Measurements from ENCODE around the gene NEUROD6. TPM values are rescaled to one million over a fixed set of nuclear protein-coding genes. Genes with fewer than 3 reads are reported as not detected.

Gene NEUROD6
- polyA plus RNA-seq, 1 donor from 2014 or later = not detected

DNA sequence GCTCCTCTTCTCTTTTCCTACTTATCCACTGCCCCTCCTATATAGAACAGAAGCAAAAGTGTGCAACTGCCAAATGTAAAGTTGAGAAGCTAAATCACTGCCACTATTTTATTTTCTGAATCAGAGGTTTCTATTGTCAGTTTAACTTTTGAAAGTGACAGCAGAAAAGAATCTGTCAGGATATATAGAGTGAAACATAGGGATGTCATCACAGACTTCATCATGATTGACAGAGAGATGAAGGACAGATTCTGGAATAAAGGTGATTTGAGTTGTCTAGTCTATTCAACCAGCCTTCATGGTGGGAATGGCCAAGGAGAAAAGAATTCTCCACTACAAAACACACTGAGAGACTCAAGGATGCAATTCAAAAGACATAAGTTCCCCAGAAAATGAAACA, 19.9 kb downstream of the NEUROD6 start:
- Histone ChIP-seq H4K20me1 (ENCODE audit: insufficient read depth) (no peaks in the 10 kb centered on the region), H3K9me3 (ENCODE audit: low read length) (no peaks in the 10 kb centered on the region)

DNA sequence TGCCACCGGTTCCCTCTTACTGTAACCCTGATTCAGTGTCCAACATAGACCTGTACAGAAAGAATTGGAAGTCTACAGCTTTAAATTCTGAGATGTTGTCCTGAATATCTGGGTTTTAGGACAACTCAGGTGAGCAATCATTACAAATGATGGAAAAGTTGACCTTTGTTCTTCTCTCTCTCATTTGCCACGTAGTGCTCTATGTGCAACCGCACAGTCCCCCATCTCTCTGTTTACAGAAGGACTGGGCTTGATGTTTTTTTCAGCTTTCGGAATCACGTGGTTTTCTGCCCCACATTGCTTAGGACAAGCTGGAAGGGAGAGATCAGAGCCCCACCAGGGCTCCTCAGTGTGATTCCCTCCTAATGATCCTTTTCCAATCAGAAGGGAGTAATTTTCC, 22.2 kb downstream of the NEUROD6 start:
- Histone ChIP-seq H3K4me2 (ENCODE audit: low read length) (no peak overlapping the region), H3K9ac (ENCODE audit: low read length) (no peak overlapping the region), H3K79me2 (replicated peaks; ENCODE audit: insufficient read depth, low read length) (no peaks in the 10 kb centered on the region), H3K36me3 (ENCODE audit: insufficient read depth, low read length) (no peaks in the 10 kb centered on the region), H3K9me2 (ENCODE audit: insufficient read depth, low read length) (no peaks in the 10 kb centered on the region), H3K4me3 (ENCODE audit: low read length) (no peak overlapping the region), H2AFZ (ENCODE audit: low read depth, low read length) (no peak overlapping the region), H3F3A (ENCODE audit: insufficient read depth, low read length, poor library complexity, severe bottlenecking) (no peaks in the 10 kb centered on the region), H3K27ac (ENCODE audit: low read length) (no peak overlapping the region), H3K9me3 (ENCODE audit: low read length) (no peaks in the 10 kb centered on the region), H4K20me1 (ENCODE audit: insufficient read depth) (no peaks in the 10 kb centered on the region), H3K27me3 (ENCODE audit: insufficient read depth, low read depth, low read length) (no peaks in the 10 kb centered on the region)
- TF ChIP-seq MXI1 (conservative IDR thresholded peaks at IDR 0.05; ENCODE audit: poor library complexity, severe bottlenecking) (no peak), EZH2 (IDR thresholded peaks at IDR 0.05; ENCODE audit: borderline replicate concordance, insufficient read depth, low read length, poor library complexity, severe bottlenecking) (no peak), SMC3 (conservative IDR thresholded peaks at IDR 0.05; ENCODE audit: poor library complexity) (no peak), TAF1 (IDR thresholded peaks at IDR 0.05; ENCODE audit: low read depth) (no peak), EP300 (conservative IDR thresholded peaks at IDR 0.05; ENCODE audit: poor library complexity, severe bottlenecking) (no peak), POLR2AphosphoS5 (IDR thresholded peaks at IDR 0.05) (no peak), RAD21 (conservative IDR thresholded peaks at IDR 0.05) (no peak)
- TF ChIP-seq, protein P1, sequence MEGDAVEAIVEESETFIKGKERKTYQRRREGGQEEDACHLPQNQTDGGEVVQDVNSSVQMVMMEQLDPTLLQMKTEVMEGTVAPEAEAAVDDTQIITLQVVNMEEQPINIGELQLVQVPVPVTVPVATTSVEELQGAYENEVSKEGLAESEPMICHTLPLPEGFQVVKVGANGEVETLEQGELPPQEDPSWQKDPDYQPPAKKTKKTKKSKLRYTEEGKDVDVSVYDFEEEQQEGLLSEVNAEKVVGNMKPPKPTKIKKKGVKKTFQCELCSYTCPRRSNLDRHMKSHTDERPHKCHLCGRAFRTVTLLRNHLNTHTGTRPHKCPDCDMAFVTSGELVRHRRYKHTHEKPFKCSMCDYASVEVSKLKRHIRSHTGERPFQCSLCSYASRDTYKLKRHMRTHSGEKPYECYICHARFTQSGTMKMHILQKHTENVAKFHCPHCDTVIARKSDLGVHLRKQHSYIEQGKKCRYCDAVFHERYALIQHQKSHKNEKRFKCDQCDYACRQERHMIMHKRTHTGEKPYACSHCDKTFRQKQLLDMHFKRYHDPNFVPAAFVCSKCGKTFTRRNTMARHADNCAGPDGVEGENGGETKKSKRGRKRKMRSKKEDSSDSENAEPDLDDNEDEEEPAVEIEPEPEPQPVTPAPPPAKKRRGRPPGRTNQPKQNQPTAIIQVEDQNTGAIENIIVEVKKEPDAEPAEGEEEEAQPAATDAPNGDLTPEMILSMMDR (IDR thresholded peaks at IDR 0.05; ENCODE audit: poor library complexity, severe bottlenecking) = no peak
- TF ChIP-seq, protein P2, sequence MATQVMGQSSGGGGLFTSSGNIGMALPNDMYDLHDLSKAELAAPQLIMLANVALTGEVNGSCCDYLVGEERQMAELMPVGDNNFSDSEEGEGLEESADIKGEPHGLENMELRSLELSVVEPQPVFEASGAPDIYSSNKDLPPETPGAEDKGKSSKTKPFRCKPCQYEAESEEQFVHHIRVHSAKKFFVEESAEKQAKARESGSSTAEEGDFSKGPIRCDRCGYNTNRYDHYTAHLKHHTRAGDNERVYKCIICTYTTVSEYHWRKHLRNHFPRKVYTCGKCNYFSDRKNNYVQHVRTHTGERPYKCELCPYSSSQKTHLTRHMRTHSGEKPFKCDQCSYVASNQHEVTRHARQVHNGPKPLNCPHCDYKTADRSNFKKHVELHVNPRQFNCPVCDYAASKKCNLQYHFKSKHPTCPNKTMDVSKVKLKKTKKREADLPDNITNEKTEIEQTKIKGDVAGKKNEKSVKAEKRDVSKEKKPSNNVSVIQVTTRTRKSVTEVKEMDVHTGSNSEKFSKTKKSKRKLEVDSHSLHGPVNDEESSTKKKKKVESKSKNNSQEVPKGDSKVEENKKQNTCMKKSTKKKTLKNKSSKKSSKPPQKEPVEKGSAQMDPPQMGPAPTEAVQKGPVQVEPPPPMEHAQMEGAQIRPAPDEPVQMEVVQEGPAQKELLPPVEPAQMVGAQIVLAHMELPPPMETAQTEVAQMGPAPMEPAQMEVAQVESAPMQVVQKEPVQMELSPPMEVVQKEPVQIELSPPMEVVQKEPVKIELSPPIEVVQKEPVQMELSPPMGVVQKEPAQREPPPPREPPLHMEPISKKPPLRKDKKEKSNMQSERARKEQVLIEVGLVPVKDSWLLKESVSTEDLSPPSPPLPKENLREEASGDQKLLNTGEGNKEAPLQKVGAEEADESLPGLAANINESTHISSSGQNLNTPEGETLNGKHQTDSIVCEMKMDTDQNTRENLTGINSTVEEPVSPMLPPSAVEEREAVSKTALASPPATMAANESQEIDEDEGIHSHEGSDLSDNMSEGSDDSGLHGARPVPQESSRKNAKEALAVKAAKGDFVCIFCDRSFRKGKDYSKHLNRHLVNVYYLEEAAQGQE (IDR thresholded peaks at IDR 0.05; ENCODE audit: borderline replicate concordance) = no peak

More for the DNA sequence above, 19.9 kb downstream of the NEUROD6 start:
- Histone ChIP-seq H2AFZ (ENCODE audit: low read depth, low read length) (no peak overlapping the region), H3K36me3 (ENCODE audit: insufficient read depth, low read length) (no peaks in the 10 kb centered on the region), H3K9me2 (ENCODE audit: insufficient read depth, low read length) (no peaks in the 10 kb centered on the region), H3K27ac (ENCODE audit: low read length) (no peak overlapping the region), H3K4me2 (ENCODE audit: low read length) (no peak overlapping the region), H3K27me3 (ENCODE audit: insufficient read depth, low read depth, low read length) (no peaks in the 10 kb centered on the region), H3F3A (ENCODE audit: insufficient read depth, low read length, poor library complexity, severe bottlenecking) (no peaks in the 10 kb centered on the region), H3K9ac (ENCODE audit: low read length) (no peak overlapping the region), H3K4me3 (ENCODE audit: low read length) (no peak overlapping the region), H3K79me2 (replicated peaks; ENCODE audit: insufficient read depth, low read length) (no peaks in the 10 kb centered on the region)
- TF ChIP-seq TAF1 (IDR thresholded peaks at IDR 0.05; ENCODE audit: low read depth) (no peak), EP300 (conservative IDR thresholded peaks at IDR 0.05; ENCODE audit: poor library complexity, severe bottlenecking) (peak; percentile 95), RAD21 (conservative IDR thresholded peaks at IDR 0.05) (no peak), POLR2AphosphoS5 (IDR thresholded peaks at IDR 0.05) (peak; percentile 54), EZH2 (IDR thresholded peaks at IDR 0.05; ENCODE audit: borderline replicate concordance, insufficient read depth, low read length, poor library complexity, severe bottlenecking) (no peak)
- TF ChIP-seq, protein P1 (IDR thresholded peaks at IDR 0.05; ENCODE audit: poor library complexity, severe bottlenecking) = no peak
- TF ChIP-seq, protein P2 (IDR thresholded peaks at IDR 0.05; ENCODE audit: borderline replicate concordance) = peak; percentile 17
